ENCODE measurements around the gene ASCL3.

DNA sequence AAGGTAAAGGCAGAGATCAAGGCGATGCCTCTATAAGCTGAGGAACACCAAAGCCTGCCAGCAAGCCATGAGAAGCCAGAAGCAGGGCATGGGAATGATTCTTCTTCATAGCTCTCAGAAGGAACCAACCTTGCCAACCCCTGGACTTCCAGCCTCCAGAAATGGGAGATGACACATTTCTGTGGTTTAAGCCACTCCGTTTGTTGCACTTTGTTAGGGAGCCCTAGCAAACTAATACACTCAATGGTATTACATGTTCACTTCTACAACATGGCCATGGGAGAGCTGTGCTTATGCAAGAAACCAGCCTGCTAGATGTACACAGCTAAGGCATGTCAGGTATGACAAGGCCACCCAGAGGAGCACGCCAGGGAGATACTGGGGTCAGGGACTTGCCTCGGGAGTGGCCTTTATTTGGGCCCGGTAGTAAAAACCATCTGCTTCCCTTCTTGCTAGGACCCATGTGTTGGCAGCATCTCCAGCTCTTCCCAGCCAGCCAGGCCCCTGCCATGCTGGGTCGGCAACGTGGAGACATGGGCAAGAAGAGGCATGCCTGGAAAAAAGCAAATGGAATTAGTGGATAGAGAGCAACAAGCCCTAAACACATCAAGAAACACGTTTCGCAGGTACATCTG, 13.7 kb downstream of the ASCL3 start:
- TF ChIP-seq CTCF (optimal IDR thresholded peaks at IDR 0.05 in 1 of 3, IDR thresholded peaks at IDR 0.05 in 1 of 3, conservative IDR thresholded peaks at IDR 0.05 in 1 of 3; ENCODE audit: extremely low read depth in 1 of 3, insufficient read depth in 2 of 3, low read length in 3 of 3) (no peak), EZH2 (IDR thresholded peaks at IDR 0.05; ENCODE audit: low read length) (no peak)

Data from keratinocyte (primary cell).